ENCODE measurements around the gene LTBP4.

DNA sequence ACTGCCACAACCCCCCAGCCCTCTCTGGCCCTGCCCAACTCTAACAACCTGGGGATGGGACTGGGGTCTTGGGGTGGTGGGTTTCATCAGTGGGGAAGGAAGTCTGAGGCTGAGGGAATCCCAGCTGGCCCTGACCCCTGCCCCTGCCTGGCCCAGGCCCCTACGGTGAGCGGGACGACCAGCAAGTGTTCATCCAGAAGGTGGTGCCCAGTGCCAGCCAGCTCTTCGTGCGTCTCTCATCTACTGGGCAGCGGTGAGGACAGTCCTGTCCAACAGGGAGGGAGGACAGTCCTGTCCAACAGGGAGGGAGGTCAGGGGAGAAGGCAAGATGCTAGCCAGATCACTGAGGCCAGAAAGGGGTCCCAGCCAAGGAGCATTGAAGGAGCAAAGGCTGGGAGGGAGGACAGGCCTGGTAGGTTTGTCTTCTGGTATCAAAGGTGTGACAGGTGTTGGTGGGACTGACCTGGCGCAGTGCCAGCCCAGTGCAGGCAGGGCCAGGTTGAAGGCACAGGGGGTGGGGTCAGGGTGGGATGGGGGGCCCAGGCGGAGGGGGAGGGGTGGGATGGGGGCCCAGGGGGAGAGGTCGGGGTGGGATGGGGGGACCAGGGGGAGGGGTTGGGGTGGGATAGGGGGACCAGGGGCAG lies 12.1 kb upstream of the LTBP4 start:
- TF ChIP-seq, protein P1, sequence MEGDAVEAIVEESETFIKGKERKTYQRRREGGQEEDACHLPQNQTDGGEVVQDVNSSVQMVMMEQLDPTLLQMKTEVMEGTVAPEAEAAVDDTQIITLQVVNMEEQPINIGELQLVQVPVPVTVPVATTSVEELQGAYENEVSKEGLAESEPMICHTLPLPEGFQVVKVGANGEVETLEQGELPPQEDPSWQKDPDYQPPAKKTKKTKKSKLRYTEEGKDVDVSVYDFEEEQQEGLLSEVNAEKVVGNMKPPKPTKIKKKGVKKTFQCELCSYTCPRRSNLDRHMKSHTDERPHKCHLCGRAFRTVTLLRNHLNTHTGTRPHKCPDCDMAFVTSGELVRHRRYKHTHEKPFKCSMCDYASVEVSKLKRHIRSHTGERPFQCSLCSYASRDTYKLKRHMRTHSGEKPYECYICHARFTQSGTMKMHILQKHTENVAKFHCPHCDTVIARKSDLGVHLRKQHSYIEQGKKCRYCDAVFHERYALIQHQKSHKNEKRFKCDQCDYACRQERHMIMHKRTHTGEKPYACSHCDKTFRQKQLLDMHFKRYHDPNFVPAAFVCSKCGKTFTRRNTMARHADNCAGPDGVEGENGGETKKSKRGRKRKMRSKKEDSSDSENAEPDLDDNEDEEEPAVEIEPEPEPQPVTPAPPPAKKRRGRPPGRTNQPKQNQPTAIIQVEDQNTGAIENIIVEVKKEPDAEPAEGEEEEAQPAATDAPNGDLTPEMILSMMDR (IDR thresholded peaks at IDR 0.05) = no peak
- no peak for TF ChIP-seq ZFX (IDR thresholded peaks at IDR 0.05; ENCODE audit: borderline replicate concordance)
